D341Med (cell line): ENCODE data around the gene IQSEC3.
"Not testable (repeated sequence)": the region's sequence is repeated elsewhere in the genome, so short reads cannot be mapped to it uniquely, and the experiment has no call there.

Experiments used
- DNase-seq: peaks from one replicate; pipeline ENCODE4 v3.0.0; 2012; ENCODE audit warnings: low spot score

The IQSEC3 gene

GRCh38 chr12:214003-214741, 147.6 kb downstream of the IQSEC3 start, which contains the start of gene SLC6A12:
Gene SLC6A12, minus strand, starts transcription at chr12:214157. Its CDS starts 4,171 bp downstream, at chr12:209986.
- no peak for DNase-seq

GRCh38 chr12:215116-215515, 148.5 kb downstream of the IQSEC3 start:
- DNase-seq, result no peak

DNA sequence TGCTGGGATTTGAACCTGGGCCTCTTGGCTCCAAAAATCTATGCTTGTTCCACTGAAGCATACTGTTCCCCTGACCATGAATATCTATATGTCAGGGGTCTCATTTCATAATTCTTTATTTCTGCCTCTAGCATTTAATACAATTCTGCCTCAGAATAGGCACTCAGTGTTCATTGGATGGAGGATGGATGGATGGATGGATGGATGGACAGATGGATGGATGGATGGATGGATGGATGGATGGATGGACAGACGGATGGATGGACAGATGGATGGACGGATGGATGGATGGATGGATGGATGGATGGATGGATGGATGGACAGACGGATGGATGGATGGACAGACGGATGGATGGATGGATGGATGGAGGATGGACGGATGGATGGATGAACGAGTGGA, 150.5 kb downstream of the IQSEC3 start:
- not testable (repeated sequence) for DNase-seq

DNA sequence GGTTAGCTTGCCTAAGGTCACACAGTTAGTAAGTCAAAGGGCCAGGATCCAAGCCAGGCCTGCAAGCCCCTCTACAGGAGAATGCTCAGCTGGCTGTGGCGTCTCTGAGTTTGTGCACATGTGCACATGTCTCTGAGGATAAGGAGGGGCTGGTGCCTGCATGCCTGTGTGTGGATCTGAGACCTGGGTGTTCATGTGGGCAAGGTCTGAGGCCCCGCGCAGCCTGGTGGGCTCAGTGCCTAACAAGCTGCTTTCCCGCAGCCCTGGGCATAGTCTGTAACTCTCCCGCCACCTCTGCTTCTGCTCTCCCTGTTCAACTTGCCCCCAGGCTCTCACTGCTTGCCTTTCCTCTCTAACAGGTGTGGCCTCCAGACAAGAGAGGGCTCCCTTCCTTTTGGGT, 151.7 kb downstream of the IQSEC3 start:
- DNase-seq, result no peak

DNA sequence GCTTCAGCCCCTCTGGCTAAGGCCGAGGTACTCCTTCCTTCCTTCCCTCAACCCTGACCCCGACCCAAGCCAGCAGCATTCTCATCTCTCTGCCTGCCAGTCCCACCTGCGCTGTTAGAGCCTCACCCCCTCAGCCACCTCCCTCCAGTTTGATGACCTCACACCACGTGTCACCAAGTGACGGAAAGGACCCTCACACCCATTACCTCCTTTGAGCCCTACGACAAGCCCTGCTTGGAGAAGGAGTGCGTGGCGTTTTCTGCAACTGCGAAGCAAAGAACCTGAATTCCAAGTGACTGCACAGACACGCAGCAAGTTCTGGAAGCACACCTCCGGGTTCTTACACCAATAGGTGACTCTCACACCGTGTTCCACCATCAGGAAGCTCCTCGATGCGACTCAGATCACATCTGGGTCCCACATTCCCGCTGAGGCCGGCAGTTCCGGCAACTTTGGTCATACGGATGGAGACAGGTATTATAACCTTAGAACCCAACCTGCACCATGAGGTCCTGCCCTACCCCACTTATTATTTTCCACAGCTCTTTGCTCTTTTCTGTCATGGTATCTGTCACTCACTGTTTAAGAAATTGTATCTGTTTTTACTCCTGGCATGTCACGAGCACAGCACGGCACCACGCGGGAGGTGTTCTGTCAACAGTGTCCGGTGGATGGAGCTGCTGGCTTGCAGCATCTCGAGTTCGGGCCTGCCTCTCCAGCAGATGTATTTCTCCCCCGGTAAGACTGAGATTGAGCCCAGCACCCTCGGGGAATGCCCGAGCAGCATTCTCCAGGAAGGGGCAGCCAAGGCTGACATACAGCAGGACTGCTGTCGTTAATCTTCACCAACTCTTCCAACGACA, 152.4 kb downstream of the IQSEC3 start:
- DNase-seq, result no peak

DNA sequence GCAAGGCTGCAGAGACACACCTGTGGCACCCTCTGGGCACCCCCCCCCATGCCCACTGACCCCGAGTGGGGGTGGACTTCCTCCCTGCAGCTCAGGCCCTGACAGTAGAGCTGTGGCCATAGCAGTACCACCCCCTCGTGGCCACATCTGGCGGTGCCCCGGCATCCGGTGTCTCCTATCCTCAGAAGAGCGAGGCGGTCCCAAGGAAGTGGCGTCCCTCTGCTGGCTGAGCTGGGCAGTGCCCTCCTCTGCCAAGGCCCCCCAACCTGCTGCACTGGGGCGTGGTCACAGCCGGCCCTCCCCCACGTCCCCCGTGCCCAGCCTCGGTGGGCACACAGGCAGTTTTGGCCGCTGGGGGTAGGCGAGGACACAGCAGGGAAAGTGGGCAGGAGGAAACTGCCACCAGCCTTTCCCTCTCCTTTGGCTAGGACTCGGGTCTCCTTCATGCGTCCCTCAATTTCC, 153.4 kb downstream of the IQSEC3 start:
- peak; percentile 89 for DNase-seq

DNA sequence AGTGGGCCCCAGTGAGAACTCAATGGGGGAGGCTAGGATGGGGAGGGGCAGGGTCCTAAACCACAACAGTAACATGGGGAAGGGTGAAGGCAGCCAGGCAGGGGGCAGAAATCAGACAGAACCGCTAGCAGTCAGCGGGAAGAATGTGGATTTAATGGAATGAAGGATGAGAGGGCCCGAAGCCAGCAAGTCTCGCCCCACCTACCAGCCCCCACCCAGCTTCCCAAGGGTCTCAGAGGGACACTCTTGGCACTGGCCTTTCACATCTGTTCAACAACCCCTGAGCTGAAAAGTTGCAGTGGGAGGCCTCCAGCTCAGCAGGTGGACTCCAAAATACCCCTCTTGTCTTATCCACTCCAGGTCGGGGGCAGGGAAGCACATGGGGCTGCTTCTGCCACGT, 153.9 kb downstream of the IQSEC3 start:
- DNase-seq, result no peak

DNA sequence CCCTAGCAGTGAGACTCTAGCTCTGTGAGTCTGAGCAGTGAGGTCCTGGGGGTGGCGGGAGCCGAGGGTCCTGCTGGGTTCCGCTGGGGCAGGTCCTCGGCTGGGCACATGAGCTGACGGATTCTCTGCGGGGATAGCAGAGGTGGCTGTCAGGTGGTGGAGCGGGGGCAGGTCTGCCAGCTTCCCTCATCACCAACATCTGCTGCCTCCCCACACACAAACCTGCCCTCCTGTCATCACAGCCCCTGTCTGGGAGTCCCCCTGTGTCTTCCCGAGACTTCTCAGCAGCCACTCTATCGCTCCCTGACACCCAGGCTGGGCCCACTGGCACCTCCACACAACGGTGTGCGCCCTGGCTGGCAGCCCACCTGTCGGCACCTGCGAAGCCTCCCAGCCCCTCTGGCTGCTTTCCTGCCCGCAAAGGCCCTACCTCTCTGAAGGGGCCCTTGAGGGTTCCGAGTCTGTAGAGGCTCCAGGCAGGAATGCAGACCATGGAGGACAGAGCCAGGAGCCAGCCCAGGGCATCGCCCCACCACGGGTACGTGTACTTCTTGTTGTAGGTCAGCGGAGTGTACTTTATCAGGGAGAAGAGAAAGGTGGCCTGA, 154.5 kb downstream of the IQSEC3 start:
- no peak for DNase-seq

DNA sequence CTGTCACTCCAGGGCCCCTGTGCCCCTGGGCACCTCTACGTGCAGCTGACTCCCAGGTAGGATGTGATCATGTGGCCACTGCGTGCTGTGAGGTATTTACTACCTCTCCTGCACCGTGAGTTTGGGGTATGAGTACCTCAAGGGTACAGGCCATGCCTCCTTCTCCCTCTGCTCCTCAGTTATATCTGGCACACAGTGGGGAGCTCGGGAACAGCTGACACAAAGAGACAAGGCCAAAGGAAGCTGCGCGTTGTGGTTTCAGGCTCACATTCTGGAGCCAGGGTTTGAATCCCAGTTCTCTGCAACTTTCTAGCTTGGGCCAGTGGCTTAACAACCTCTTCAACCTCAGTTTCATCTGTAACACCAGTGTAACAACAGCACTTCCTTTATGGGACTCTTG, 155.2 kb downstream of the IQSEC3 start:
- no peak for DNase-seq

DNA sequence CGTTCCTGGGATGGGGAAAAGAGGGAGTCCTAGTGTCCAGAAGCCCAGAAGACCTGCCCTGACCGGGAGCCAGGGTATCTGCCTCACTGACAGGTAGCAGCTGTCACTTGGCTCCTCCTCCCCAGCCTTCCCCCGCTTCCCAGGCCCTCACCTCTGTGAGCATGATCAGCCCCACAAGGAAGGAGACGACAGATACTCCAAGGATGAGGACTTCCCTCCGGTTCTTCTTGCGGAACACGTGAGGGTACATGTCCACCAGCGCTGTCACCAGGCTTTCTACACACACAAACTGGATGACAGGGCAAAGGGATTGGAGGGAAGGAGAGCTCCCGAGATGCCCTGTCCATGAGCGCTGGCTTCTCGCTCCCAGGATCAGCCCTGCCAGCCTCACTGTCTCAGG, 157.3 kb downstream of the IQSEC3 start:
- no peak for DNase-seq

- no peak for DNase-seq
Observed at GRCh38 chr12:224330-224729, 157.8 kb downstream of the IQSEC3 start.

- DNase-seq, result no peak
Observed at GRCh38 chr12:225012-225411, 158.4 kb downstream of the IQSEC3 start.

GRCh38 chr12:226401-226800, 159.8 kb downstream of the IQSEC3 start:
- DNase-seq, result no peak

DNA sequence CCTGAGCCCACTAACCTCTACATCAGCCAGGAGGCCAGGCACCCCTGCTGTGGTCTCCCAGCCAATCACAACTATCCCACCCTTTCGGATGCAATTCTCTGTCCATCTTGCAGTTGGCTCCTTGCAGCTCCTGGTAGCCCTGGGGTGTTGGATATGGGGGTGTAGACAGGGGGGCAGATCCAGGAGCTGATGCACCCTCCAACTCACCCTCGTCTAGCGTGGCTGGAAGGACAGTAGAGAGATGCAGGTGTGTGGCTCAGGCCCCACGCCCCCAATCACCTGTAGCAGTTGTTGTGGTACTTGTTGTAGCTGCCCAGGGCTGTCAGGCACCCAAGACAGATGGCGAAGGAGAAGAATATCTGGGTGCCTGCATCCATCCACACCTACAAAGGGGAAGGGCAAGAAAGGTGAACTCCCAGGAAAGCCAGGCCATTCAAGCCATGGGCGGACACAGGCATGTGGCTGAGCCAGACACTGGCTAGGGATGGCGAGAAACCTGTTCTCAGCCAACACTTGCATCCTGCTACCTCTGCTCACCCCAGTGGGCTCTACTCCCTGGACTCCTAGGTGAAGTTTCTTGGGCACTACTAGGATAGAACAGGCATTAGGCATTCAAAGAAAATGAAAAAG, 160.8 kb downstream of the IQSEC3 start:
- no peak for DNase-seq
